SK-N-SH (cell line): ENCODE measurements around the gene KCTD4. TPM values are rescaled to one million over a fixed set of nuclear protein-coding genes. Genes with fewer than 3 reads are reported as not detected.

Source experiments
- CTCF ChIA-PET: fragments of 300-600, 350-600 bp; formaldehyde crosslinking; extraction: SDS; loops from one replicate; lab custom pipeline; 2021; lab: Yijun Ruan, JAX
- POLR2A ChIA-PET: fragments of 350-600 bp; sonication (Branson Sonifier 250); formaldehyde crosslinking; extraction: SDS; loops from one replicate; lab custom pipeline; 2020; ENCODE audit warnings: antibody characterized with exemption, inconsistent platforms; lab: Yijun Ruan, JAX
- DNase-seq: peaks from one replicate; pipeline ENCODE4 v3.0.0; 2012
- H2AFZ ChIP-seq: fragments of 200-600 bp; sonication (generic); 2 replicates; pipeline ENCODE4 v1.8.1; 2016; ENCODE audit warnings: antibody characterized with exemption, mild to moderate bottlenecking, low read depth
- H3F3A ChIP-seq: fragments of 200-600 bp; sonication (generic); replicated peaks from 2 replicates; pipeline ENCODE3; 2016; ENCODE audit warnings: antibody characterized with exemption, mild to moderate bottlenecking; ENCODE audit not compliant: insufficient read depth
- H3K27ac ChIP-seq, 2 experiments: fragments of 200-500 bp in 1 of 2; fragments of 200-600 bp in 1 of 2; sonication (Bioruptor generic) in 1 of 2; sonication (generic), shearing (Covaris generic) in 1 of 2; 2 replicates each; pipeline versions ENCODE4 v1.5.1 to v1.6.1; 2014 to 2016; ENCODE audit warnings: low read depth in 2 of 2, inconsistent platforms in 1 of 2, low read length in 1 of 2, mild to moderate bottlenecking in 1 of 2, mixed read lengths in 1 of 2
- H3K27me3 ChIP-seq: fragments of 200-600 bp; sonication (generic), shearing (Covaris generic); 2 replicates; pipeline ENCODE4 v1.6.1; 2016; ENCODE audit warnings: mixed run types; ENCODE audit not compliant: insufficient read depth
- H3K36me3 ChIP-seq, 2 experiments: fragments of 200-500 bp in 1 of 2; fragments of 200-600 bp in 1 of 2; sonication (Bioruptor generic) in 1 of 2; sonication (generic) in 1 of 2; replicated peaks in 1 of 2; 2 replicates each; pipeline versions ENCODE3 to v1.5.1; 2014 to 2016; ENCODE audit warnings: low read length in 1 of 2, mild to moderate bottlenecking in 1 of 2; ENCODE audit not compliant: insufficient read depth in 2 of 2, control insufficient read depth in 1 of 2
- H3K4me1 ChIP-seq, 2 experiments: fragments of 200-500 bp in 1 of 2; fragments of 200-600 bp in 1 of 2; sonication (Bioruptor generic) in 1 of 2; sonication (generic), shearing (Covaris generic) in 1 of 2; 2 replicates each; pipeline versions ENCODE4 v1.5.1 to v1.6.1; 2014 to 2016; ENCODE audit warnings: low read depth in 1 of 2, low read length in 1 of 2, mixed run types in 1 of 2; ENCODE audit not compliant: insufficient read depth in 2 of 2, control insufficient read depth in 1 of 2
- H3K4me2 ChIP-seq: fragments of 200-600 bp; sonication (generic), shearing (Covaris generic); 2 replicates; pipeline ENCODE4 v1.6.1; 2017; ENCODE audit warnings: mixed run types
- H3K4me3 ChIP-seq, 2 experiments: fragments of 200-500 bp in 1 of 2; fragments of 200-600 bp in 1 of 2; sonication (Bioruptor generic) in 1 of 2; sonication (generic), shearing (Covaris generic) in 1 of 2; 2 replicates each; pipeline versions ENCODE4 v1.5.1 to v1.8.1; 2014 to 2016; ENCODE audit warnings: low read depth in 2 of 2, inconsistent platforms in 1 of 2, low read length in 1 of 2, mild to moderate bottlenecking in 1 of 2, mixed read lengths in 1 of 2, moderate library complexity in 1 of 2
- H3K79me2 ChIP-seq: fragments of 200-600 bp; sonication (generic); 2 replicates; pipeline ENCODE4 v1.8.1; 2017; ENCODE audit warnings: mild to moderate bottlenecking; ENCODE audit not compliant: insufficient read depth
- H3K9ac ChIP-seq: fragments of 200-600 bp; sonication (generic); 2 replicates; pipeline ENCODE4 v1.6.1; 2017; ENCODE audit warnings: mixed run types
- H3K9me2 ChIP-seq: fragments of 200-600 bp; sonication (generic); 2 replicates; pipeline ENCODE4 v1.6.1; 2017; ENCODE audit warnings: mixed run types
- H3K9me3 ChIP-seq: fragments of 200-600 bp; sonication (generic); 2 replicates; pipeline ENCODE4 v1.6.1; 2017; ENCODE audit warnings: mixed run types, mild to moderate bottlenecking, moderate library complexity
- H4K20me1 ChIP-seq: fragments of 200-600 bp; sonication (generic); 2 replicates; pipeline ENCODE4 v1.6.1; 2017; ENCODE audit warnings: mild to moderate bottlenecking, mixed run types; ENCODE audit not compliant: insufficient read depth
- FOXM1 ChIP-seq: IDR thresholded peaks from 2 replicates; pipeline ENCODE4 v1.4.0; 2012; ENCODE audit warnings: low read depth, mild to moderate bottlenecking
- MXI1 ChIP-seq: IDR thresholded peaks from 2 replicates; pipeline ENCODE4 v1.6.1; 2012; ENCODE audit warnings: mild to moderate bottlenecking, low read depth, low read length, improper control_type of control experiment
- NRF1 ChIP-seq: IDR thresholded peaks from 2 replicates; pipeline ENCODE4 v1.6.1; 2012; ENCODE audit warnings: low read depth, mild to moderate bottlenecking, low read length
- POLR2AphosphoS5 ChIP-seq: IDR thresholded peaks from 2 replicates; pipeline ENCODE4 v1.6.1; 2012; ENCODE audit warnings: low read depth, low read length
- RAD21 ChIP-seq: IDR thresholded peaks from 2 replicates; pipeline ENCODE4 v1.6.1; 2012; ENCODE audit warnings: mild to moderate bottlenecking, low read length
- RCOR1 ChIP-seq: fragments of 150-350 bp; IDR thresholded peaks from 2 replicates; pipeline ENCODE4 v1.6.1; 2017; ENCODE audit warnings: antibody characterized with exemption, low read length
- RXRA ChIP-seq: IDR thresholded peaks from 2 replicates; pipeline ENCODE4 v1.4.0; 2012; ENCODE audit warnings: low read depth, mild to moderate bottlenecking, borderline replicate concordance
- SIN3A ChIP-seq: IDR thresholded peaks from 2 replicates; pipeline ENCODE4 v1.6.1; 2012; ENCODE audit warnings: low read depth, mild to moderate bottlenecking, low read length, moderate library complexity, borderline replicate concordance
- SMC3 ChIP-seq: IDR thresholded peaks from 2 replicates; pipeline ENCODE4 v1.6.1; 2012; ENCODE audit warnings: low read depth, low read length, improper control_type of control experiment
- TAF1 ChIP-seq: IDR thresholded peaks from 2 replicates; pipeline ENCODE4 v1.6.1; 2012; ENCODE audit warnings: low read depth, mild to moderate bottlenecking, low read length, moderate library complexity, borderline replicate concordance
- TCF12 ChIP-seq: IDR thresholded peaks from 2 replicates; pipeline ENCODE4 v1.4.0; 2012
- USF1 ChIP-seq: IDR thresholded peaks from 2 replicates; pipeline ENCODE4 v1.4.0; 2012; ENCODE audit warnings: low read depth, borderline replicate concordance
- YY1 ChIP-seq: IDR thresholded peaks from 2 replicates; pipeline ENCODE4 v1.4.0; 2012; ENCODE audit warnings: low read depth, mild to moderate bottlenecking
- ZBTB33 ChIP-seq: IDR thresholded peaks from 2 replicates; pipeline ENCODE4 v1.4.0; 2012; ENCODE audit warnings: low read depth, borderline replicate concordance
- WGBS: methylation state at CpG from one replicate; pipeline ENCODE4 v1.1.6; 2017; ENCODE audit warnings: low lambda C conversion rate; 5-methylcytosine and 5-hydroxymethylcytosine counted together
- polyA plus RNA-seq, 3 experiments: library from polyadenylated mRNA; depleted of rRNA; stranded (reverse); fragments of >200 nt; gene quantifications; 2 replicates each; pipeline ENCODE4 v1.2.3, GENCODE V29; 2012
- TF ChIP-seq, protein P1 (sequence below): IDR thresholded peaks from 2 replicates; pipeline ENCODE4 v1.6.1; 2012; ENCODE audit warnings: mild to moderate bottlenecking, low read depth, low read length, moderate library complexity

The KCTD4 gene
- polyA plus RNA-seq, 1 of the 3 experiments (the other 2 are of a cell fraction): 0.56 TPM

DNA sequence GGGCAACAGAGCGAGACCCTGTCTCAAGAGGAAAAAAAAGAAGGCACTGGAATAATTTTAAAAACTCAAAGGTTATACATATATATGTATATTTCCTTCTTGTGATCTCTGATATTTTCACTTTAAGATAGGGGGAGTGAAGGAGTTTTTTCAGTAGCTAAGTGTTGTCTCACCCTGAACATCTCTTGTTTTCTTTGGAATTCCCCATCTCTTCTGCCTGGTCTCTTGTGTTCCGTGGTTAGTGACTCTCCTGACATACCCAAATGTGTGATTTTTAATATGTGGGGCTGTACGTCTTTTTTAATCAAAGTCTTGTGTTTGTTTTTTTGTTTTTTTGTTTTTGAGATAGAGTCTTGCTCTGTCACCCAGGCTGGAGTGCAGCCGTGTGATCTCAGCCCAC, 15.3 kb upstream of the KCTD4 start:
- no peak for TF ChIP-seq TAF1
- no peak for TF ChIP-seq SMC3
- TF ChIP-seq MXI1: no peak
- TF ChIP-seq USF1: no peak
- no peak for TF ChIP-seq SIN3A
- Histone ChIP-seq H3K9me2 (no peaks in the 10 kb centered on the region), H3K36me3 (peaks cover 0 to 7% of the 10 kb centered on the region in 2 experiments), H3K27me3 (no peaks in the 10 kb centered on the region), H3K4me1 (peaks cover 3 to 30% of the 10 kb centered on the region in 2 experiments; a peak in 3 of 4 replicates), H3K4me3 (no peak overlapping the region), H3K4me2 (no peak overlapping the region), H4K20me1 (no peaks in the 10 kb centered on the region), H3K9me3 (no peaks in the 10 kb centered on the region), H3K9ac (no peak overlapping the region), H3K27ac (no peak overlapping the region), H3K79me2 (peaks cover 9% of the 10 kb centered on the region; the same call in 1 of the 2 replicates), H2AFZ (no peak overlapping the region), H3F3A (peaks cover 15% of the 10 kb centered on the region)
- CTCF ChIA-PET: no interaction called here
- DNase-seq: no peak
- 89% methylated on average over 4 of the region's 4 CpGs for WGBS
- POLR2A ChIA-PET: no interaction called here

DNA sequence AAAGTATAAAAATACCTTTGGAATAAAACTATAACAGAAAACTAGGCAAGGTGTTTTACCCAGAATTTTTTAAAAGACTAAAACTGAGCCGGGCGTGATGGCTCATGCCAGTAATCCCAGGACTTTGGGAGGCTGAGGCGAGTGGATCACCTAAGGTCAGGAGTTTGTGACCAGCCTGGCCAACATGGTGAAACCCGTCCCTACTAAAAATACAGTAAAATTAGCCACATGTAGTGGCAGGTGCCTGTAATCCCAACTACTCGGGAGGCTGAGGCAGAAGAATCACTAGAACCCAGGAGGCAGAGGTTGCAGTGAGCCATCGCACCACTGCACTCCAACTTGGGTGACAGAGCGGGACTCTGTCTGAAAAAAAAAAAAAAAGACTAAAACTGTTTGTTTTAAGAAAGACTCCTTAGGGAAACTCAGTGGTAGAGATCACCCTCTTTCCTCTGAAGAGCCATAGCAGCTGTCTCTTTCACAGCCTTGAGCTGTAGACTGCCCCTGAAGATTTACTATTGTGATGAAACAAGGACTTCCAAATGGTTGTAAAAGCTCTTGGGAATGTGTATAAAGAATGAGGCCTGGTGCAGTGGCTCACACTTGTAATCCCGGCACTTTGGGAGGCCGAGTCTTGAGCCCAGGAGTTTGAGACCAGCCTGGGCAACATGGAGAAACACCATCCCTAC, 14.7 kb upstream of the KCTD4 start:
- no peaks in the 10 kb centered on the region for H3K9me2 ChIP-seq
- no peak overlapping the region for H3K4me3 ChIP-seq
- H3K79me2 ChIP-seq: peaks cover 9% of the 10 kb centered on the region; the same call in 1 of the 2 replicates
- DNase-seq: no peak
- no peak overlapping the region for H2AFZ ChIP-seq
- no peaks in the 10 kb centered on the region for H3K27me3 ChIP-seq
- H3K4me1 ChIP-seq: peaks cover 3 to 30% of the 10 kb centered on the region in 2 experiments; a peak in 3 of 4 replicates
- H3K9me3 ChIP-seq: no peaks in the 10 kb centered on the region
- no peak for TF ChIP-seq RAD21
- TF ChIP-seq NRF1: no peak
- TF ChIP-seq, protein P1, sequence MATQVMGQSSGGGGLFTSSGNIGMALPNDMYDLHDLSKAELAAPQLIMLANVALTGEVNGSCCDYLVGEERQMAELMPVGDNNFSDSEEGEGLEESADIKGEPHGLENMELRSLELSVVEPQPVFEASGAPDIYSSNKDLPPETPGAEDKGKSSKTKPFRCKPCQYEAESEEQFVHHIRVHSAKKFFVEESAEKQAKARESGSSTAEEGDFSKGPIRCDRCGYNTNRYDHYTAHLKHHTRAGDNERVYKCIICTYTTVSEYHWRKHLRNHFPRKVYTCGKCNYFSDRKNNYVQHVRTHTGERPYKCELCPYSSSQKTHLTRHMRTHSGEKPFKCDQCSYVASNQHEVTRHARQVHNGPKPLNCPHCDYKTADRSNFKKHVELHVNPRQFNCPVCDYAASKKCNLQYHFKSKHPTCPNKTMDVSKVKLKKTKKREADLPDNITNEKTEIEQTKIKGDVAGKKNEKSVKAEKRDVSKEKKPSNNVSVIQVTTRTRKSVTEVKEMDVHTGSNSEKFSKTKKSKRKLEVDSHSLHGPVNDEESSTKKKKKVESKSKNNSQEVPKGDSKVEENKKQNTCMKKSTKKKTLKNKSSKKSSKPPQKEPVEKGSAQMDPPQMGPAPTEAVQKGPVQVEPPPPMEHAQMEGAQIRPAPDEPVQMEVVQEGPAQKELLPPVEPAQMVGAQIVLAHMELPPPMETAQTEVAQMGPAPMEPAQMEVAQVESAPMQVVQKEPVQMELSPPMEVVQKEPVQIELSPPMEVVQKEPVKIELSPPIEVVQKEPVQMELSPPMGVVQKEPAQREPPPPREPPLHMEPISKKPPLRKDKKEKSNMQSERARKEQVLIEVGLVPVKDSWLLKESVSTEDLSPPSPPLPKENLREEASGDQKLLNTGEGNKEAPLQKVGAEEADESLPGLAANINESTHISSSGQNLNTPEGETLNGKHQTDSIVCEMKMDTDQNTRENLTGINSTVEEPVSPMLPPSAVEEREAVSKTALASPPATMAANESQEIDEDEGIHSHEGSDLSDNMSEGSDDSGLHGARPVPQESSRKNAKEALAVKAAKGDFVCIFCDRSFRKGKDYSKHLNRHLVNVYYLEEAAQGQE: no peak
- TF ChIP-seq TAF1: no peak
- TF ChIP-seq RCOR1: no peak
- TF ChIP-seq FOXM1: no peak
- TF ChIP-seq TCF12: no peak
- no peak for TF ChIP-seq YY1
- no peak for TF ChIP-seq ZBTB33
- TF ChIP-seq POLR2AphosphoS5: no peak
- TF ChIP-seq RXRA: no peak
- 96% methylated on average over 9 of the region's 9 CpGs for WGBS
- ChIA-PET POLR2A (no interaction called here), CTCF (no interaction called here)
- H3K27ac ChIP-seq: no peak overlapping the region
- peaks cover 15% of the 10 kb centered on the region for H3F3A ChIP-seq
- H3K9ac ChIP-seq: no peak overlapping the region
- H3K4me2 ChIP-seq: no peak overlapping the region
- H3K36me3 ChIP-seq: peaks cover 2 to 7% of the 10 kb centered on the region in 2 experiments
- no peaks in the 10 kb centered on the region for H4K20me1 ChIP-seq
